Epithelial cell of esophagus (primary cell): ENCODE data around the gene WDR27.

ENCODE experiments used
- DNase-seq: peaks from one replicate; pipeline ENCODE4 v3.0.0; 2010; ENCODE audit warnings: low read depth
- H3K4me3 ChIP-seq: 2 replicates; pipeline ENCODE4 v1.5.1; 2011; ENCODE audit warnings: mild to moderate bottlenecking, low read length, control low read depth
- CTCF ChIP-seq: IDR thresholded peaks from 2 replicates; pipeline ENCODE4 v1.5.1; 2011; ENCODE audit warnings: low read depth, mild to moderate bottlenecking, low read length, control low read depth, inconsistent platforms; ENCODE audit not compliant: insufficient read depth; ENCODE audit errors: missing control alignments

The WDR27 gene

GRCh38 chr6:169729961-169730360, 28.1 kb upstream of the WDR27 start:
- no peak overlapping the region for H3K4me3 ChIP-seq
- no peak for DNase-seq
- TF ChIP-seq CTCF: no peak

GRCh38 chr6:169726963-169727362, 25.1 kb upstream of the WDR27 start:
- TF ChIP-seq CTCF: no peak
- no peak overlapping the region for H3K4me3 ChIP-seq
- no peak for DNase-seq

- no peak overlapping the region for H3K4me3 ChIP-seq
- no peak for DNase-seq
- no peak for TF ChIP-seq CTCF
These were observed 24.2 kb upstream of the WDR27 start for GRCh38 chr6:169726049-169726400.

- TF ChIP-seq CTCF: no peak
- DNase-seq: peak; percentile 39
- peak overlapping the region; percentile 48 for H3K4me3 ChIP-seq
These were observed 23.6 kb upstream of the WDR27 start for GRCh38 chr6:169725125-169726048.

- H3K4me3 ChIP-seq: peak within 1 kb of the TSS; percentile 59
- TF ChIP-seq CTCF: no peak
- no peak for DNase-seq
These were observed 22.8 kb upstream of the WDR27 start, which contains the start of gene PHF10 for GRCh38 chr6:169724494-169725124. PHF10 (minus strand) TSS chr6:169724500; CDS start chr6:169723931, 569 bp downstream.

- peak; percentile 37 for DNase-seq
These were observed 22.2 kb upstream of the WDR27 start for GRCh38 chr6:169723991-169724493.

More at GRCh38 chr6:169723991-169724493, 22.2 kb upstream of the WDR27 start:
- TF ChIP-seq CTCF: no peak
- peak overlapping the region; percentile 22 for H3K4me3 ChIP-seq
